HepG2 (cell line): ENCODE measurements around the gene RPS6KA5. TPM values are rescaled to one million over a fixed set of nuclear protein-coding genes. Genes with fewer than 3 reads are reported as not detected.

Experiments
- ATAC-seq: fragments of 200-7000 bp; cut with Tn5 transposase; 3 replicates; pipeline ENCODE4 v1.9.1; 2020; ENCODE audit warnings: mild to moderate bottlenecking, moderate library complexity
- BruUV-seq: library from RNA; stranded (reverse); fragments of 400-500 nt; replicated peaks from 2 replicates; lab custom pipeline; 2021; lab: Mats Ljungman, UMichigan
- CTCF ChIA-PET: fragments of 300-600 bp; formaldehyde crosslinking; extraction: SDS; loops from one replicate; lab custom pipeline; 2021; ENCODE audit warnings: low total read pairs, inconsistent platforms, low intra/inter-chr PET ratio; lab: Yijun Ruan, JAX
- POLR2A ChIA-PET: fragments of 350-600 bp; sonication (Branson Sonifier 250); formaldehyde crosslinking; loops from one replicate; lab custom pipeline; 2020; ENCODE audit warnings: antibody characterized with exemption, inconsistent platforms; lab: Yijun Ruan, JAX
- DNase-seq: peaks from one replicate; pipeline ENCODE4 v3.0.0-alpha.2; 2015; ENCODE audit warnings: low spot score
- FAIRE-seq: peaks from 3 replicates; lab custom pipeline; 2011; peaks lifted over from hg19 to GRCh38; lab: Jason Lieb, UNC
- H2AFZ ChIP-seq: one replicate; pipeline ENCODE4 v1.6.1; 2011; ENCODE audit warnings: low read length, inconsistent platforms
- H3K27ac ChIP-seq: fragments of 300-600 bp; 3 replicates; pipeline ENCODE4 v1.8.0; 2011; ENCODE audit warnings: mixed run types, mild to moderate bottlenecking, mixed read lengths, low read length, inconsistent platforms; ENCODE audit not compliant: insufficient read depth; ENCODE audit errors: extremely low read length
- H3K27me3 ChIP-seq, 2 experiments: fragments of 200-600 bp in 1 of 2; 2 replicates in 1 of 2; 3 replicates in 1 of 2; pipeline versions ENCODE4 v1.6.0 to v1.8.0; 2011; ENCODE audit warnings: low read length in 2 of 2, mild to moderate bottlenecking in 2 of 2, moderate library complexity in 2 of 2, inconsistent platforms in 1 of 2; ENCODE audit not compliant: insufficient read depth in 2 of 2, control insufficient read depth in 1 of 2
- H3K36me3 ChIP-seq, 2 experiments: fragments of 200-600 bp in 1 of 2; replicated peaks in 1 of 2; 2 replicates in 1 of 2; 3 replicates in 1 of 2; pipeline versions ENCODE4 v1.5.1 to v1.8.0; 2011; ENCODE audit warnings: low read length in 2 of 2, inconsistent platforms in 1 of 2; ENCODE audit not compliant: insufficient read depth in 2 of 2, control insufficient read depth in 1 of 2
- H3K4me1 ChIP-seq: 2 replicates; pipeline ENCODE4 v1.5.1; 2012; ENCODE audit warnings: low read length, inconsistent platforms; ENCODE audit not compliant: insufficient read depth
- H3K4me2 ChIP-seq: 2 replicates; pipeline ENCODE4 v1.6.0; 2011; ENCODE audit warnings: low read depth, low read length, inconsistent platforms
- H3K4me3 ChIP-seq, 3 experiments: fragments of 200-600 bp in 1 of 3; sonication (generic), shearing (Covaris generic) in 1 of 3; replicated peaks in 1 of 3; 2 replicates each; pipeline ENCODE4 v1.5.1; 2011 to 2016; ENCODE audit warnings: low read length in 3 of 3, inconsistent platforms in 2 of 3, low read depth in 2 of 3, mild to moderate bottlenecking in 2 of 3, control low read depth in 1 of 3, mixed read lengths in 1 of 3; ENCODE audit not compliant: insufficient read depth in 1 of 3
- H3K79me2 ChIP-seq: one replicate; pipeline ENCODE4 v1.6.1; 2011; ENCODE audit warnings: low read length, inconsistent platforms; ENCODE audit not compliant: insufficient read depth
- H3K9ac ChIP-seq: 2 replicates; pipeline ENCODE4 v1.6.0; 2011; ENCODE audit warnings: mild to moderate bottlenecking, low read depth, low read length, inconsistent platforms; ENCODE audit not compliant: insufficient read depth
- H3K9me3 ChIP-seq: 2 replicates; pipeline ENCODE4 v1.5.1; 2012; ENCODE audit warnings: mild to moderate bottlenecking, low read length
- H4K20me1 ChIP-seq: 2 replicates; pipeline ENCODE4 v1.6.0; 2011; ENCODE audit warnings: inconsistent platforms, mild to moderate bottlenecking, low read length, moderate library complexity; ENCODE audit not compliant: insufficient read depth
- ERF ChIP-seq: IDR thresholded peaks from 2 replicates; pipeline ENCODE4 v1.6.1; 2018; ENCODE audit warnings: missing biosample characterization, missing genetic modification reagents
- ETV5 ChIP-seq: IDR thresholded peaks from 2 replicates; pipeline ENCODE4 v1.6.1; 2018; ENCODE audit warnings: missing biosample characterization, missing genetic modification reagents, inconsistent platforms, borderline replicate concordance
- NFE2L1 ChIP-seq: sonication (generic); formaldehyde crosslinking; IDR thresholded peaks from 2 replicates; pipeline ENCODE4 v1.4.0; 2020; ENCODE audit warnings: missing genetic modification reagents, mild to moderate bottlenecking, borderline replicate concordance
- TBL1XR1 ChIP-seq: fragments of 150-350 bp; IDR thresholded peaks from 2 replicates; pipeline ENCODE4 v1.6.1; 2014; ENCODE audit warnings: borderline replicate concordance, low read length; ENCODE audit not compliant: partially characterized antibody
- ZC3H4 ChIP-seq: sonication (generic); formaldehyde crosslinking; IDR thresholded peaks from 2 replicates; pipeline ENCODE4 v1.4.0; 2020; ENCODE audit warnings: missing genetic modification reagents, borderline replicate concordance
- ZNF230 ChIP-seq: sonication (generic); formaldehyde crosslinking; IDR thresholded peaks from 2 replicates; pipeline ENCODE4 v1.4.0; 2020; ENCODE audit warnings: mild to moderate bottlenecking, missing genetic modification reagents
- ZNF512B ChIP-seq: sonication (generic); formaldehyde crosslinking; IDR thresholded peaks from 2 replicates; pipeline ENCODE4 v1.5.1; 2020; ENCODE audit warnings: missing genetic modification reagents, mild to moderate bottlenecking, borderline replicate concordance
- ZNF713 ChIP-seq: sonication (generic); formaldehyde crosslinking; IDR thresholded peaks from 2 replicates; pipeline ENCODE4 v1.4.0; 2020; ENCODE audit warnings: mild to moderate bottlenecking, missing genetic modification reagents
- WGBS: methylation state at CpG from one replicate; pipeline ENCODE4 v1.1.6; 2017; ENCODE audit warnings: low lambda C conversion rate; 5-methylcytosine and 5-hydroxymethylcytosine counted together
- in situ Hi-C: cut with HindIII; loops from 2 replicates; pipeline ENCODE4 v1.10.0; 2017; ENCODE audit warnings: low pct_unique_long_range_greater_than_20kb; ENCODE audit not compliant: extremely low pct_ligation_motif_present
- intact Hi-C: fragments of 100-400 bp; cut with micrococcal nuclease; formaldehyde crosslinking; loops from one replicate; pipeline ENCODE4 v1.10.0; 2022; ENCODE audit not compliant: unreplicated experiment
- polyA plus RNA-seq, 8 experiments: library from polyadenylated mRNA; depleted of rRNA in 3 of 8; stranded (reverse) in 7 of 8; unstranded in 1 of 8; fragments of >200 nt; fragmentation: Illumina TruSeq in 4 of 8; extraction: Trizol in 4 of 8; gene quantifications; 2 replicates each; pipeline versions ENCODE4 v1.2.1 to v1.2.3, GENCODE V29; 2011 to 2016; ENCODE audit warnings: low read depth in 4 of 8, missing spikeins in 1 of 8, mixed read lengths in 1 of 8; ENCODE audit not compliant: insufficient read depth in 1 of 8
- total RNA-seq, 5 experiments: library from RNA; depleted of rRNA; stranded (reverse); fragments of >200 nt; fragmentation: Illumina TruSeq; extraction: Trizol; gene quantifications; 2 replicates each; pipeline ENCODE4 v1.2.3, GENCODE V29; 2016; ENCODE audit warnings: low read depth in 1 of 5

The RPS6KA5 gene
- total and polyA plus RNA-seq, 2 of the 13 experiments (the other 11 are each of a cell fraction or from before 2014, with no cell fraction given) = 0.50 to 0.58 TPM

DNA sequence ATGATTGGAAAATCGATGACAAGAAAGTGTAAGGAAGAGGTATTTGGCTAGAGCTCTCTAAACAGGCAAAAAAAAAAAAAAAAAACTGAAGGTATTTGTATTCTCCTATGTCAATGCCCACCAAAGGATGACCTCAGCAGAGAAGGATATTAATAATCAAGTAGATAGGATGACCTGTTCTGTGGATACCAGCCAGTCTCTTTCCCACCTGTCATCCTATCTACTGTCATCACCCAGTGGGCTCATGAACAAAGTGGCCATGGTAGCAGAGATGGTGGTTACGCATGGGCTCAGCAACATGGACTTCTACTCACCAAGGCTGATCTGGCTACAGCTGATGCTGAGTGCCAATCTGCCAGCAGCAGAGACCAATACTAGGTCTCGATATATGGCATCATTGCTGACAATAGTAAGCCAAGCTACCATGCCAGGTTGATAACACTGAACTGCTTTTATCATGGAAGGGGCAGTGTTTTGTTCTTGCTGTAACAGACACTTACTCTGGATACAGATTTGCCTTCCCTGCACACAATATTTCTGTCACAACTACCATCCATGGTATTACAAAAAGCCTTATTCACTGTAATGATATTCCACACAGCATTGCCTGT is 43.5 kb downstream of the RPS6KA5 start:
- H3K4me3 ChIP-seq = no peak overlapping the region
- ATAC-seq = no peak
- H3K9ac ChIP-seq = no peak overlapping the region
- in situ Hi-C loops = no loop called here
- ChIA-PET CTCF (no interaction called here), POLR2A (no interaction called here)
- no peaks in the 10 kb centered on the region for H3K79me2 ChIP-seq
- 4% methylated on average over 1 of the region's 3 CpGs for WGBS
- H3K4me1 ChIP-seq = no peaks in the 10 kb centered on the region
- no TSS peak for BruUV-seq
- no peak for DNase-seq
- H3K36me3 ChIP-seq = no peaks in the 10 kb centered on the region
- no peak overlapping the region for H2AFZ ChIP-seq
- no peaks in the 10 kb centered on the region for H3K9me3 ChIP-seq
- no peak overlapping the region for H3K27ac ChIP-seq
- H3K4me2 ChIP-seq = no peak overlapping the region
- H4K20me1 ChIP-seq = no peaks in the 10 kb centered on the region
- TF ChIP-seq ETV5 (CRISPR knock-in tag) (no peak), ZNF713 (CRISPR knock-in tag) (no peak), ERF (CRISPR knock-in tag) (no peak)
- H3K27me3 ChIP-seq = no peaks in the 10 kb centered on the region
- FAIRE-seq = no peak
- intact Hi-C loops = no loop called here

GRCh38 chr14:91015435-91015834 is 45.0 kb downstream of the RPS6KA5 start:
- FAIRE-seq = no peak
- DNase-seq = no peak
- WGBS = 14% methylated on average over 1 of the region's 1 CpG
- Histone ChIP-seq H3K9me3 (no peaks in the 10 kb centered on the region), H3K4me2 (no peak overlapping the region), H3K4me1 (no peaks in the 10 kb centered on the region), H3K36me3 (no peaks in the 10 kb centered on the region), H3K79me2 (no peaks in the 10 kb centered on the region), H2AFZ (no peak overlapping the region), H3K4me3 (no peak overlapping the region), H3K9ac (no peak overlapping the region), H3K27me3 (no peaks in the 10 kb centered on the region; a peak in 1 of 5 replicates), H4K20me1 (no peaks in the 10 kb centered on the region), H3K27ac (no peak overlapping the region)
- in situ Hi-C loops = no loop called here
- TF ChIP-seq NFE2L1 (CRISPR knock-in tag) (no peak), TBL1XR1 (no peak), ZNF230 (CRISPR knock-in tag) (no peak), ZC3H4 (no peak), ZNF512B (CRISPR knock-in tag) (no peak)
- BruUV-seq = no TSS peak
- ChIA-PET CTCF (no interaction called here), POLR2A (no interaction called here)
- intact Hi-C loops = loop anchor here (1.0 kb wide), 1 partner anchor 25 kb away; no protein-coding TSS in a partner anchor
- no peak for ATAC-seq
